Pancreas (tissue), 10 donors: Measurements from ENCODE around the gene NEDD8. TPM values are rescaled to one million over a fixed set of nuclear protein-coding genes. Genes with fewer than 3 reads are reported as not detected.
A peak's percentile ranks its signal among the peaks of the same experiment; 100 is the strongest.

Experiments used
- ATAC-seq, 4 donors: fragments of 200-7000 bp; cut with Tn5 transposase; one replicate each; pipeline versions ENCODE4 v1.8.0 to v1.9.1; 2020; ENCODE audit warnings: mild to moderate bottlenecking in 4 of 4, moderate library complexity in 4 of 4
- DNase-seq, 6 donors: peaks; one replicate each; pipeline ENCODE4 v3.0.0-alpha.2; 2020
- FAIRE-seq: peaks from 2 replicates; lab custom pipeline; 2012; peaks lifted over from hg19 to GRCh38; lab: Jason Lieb, UNC
- H3K27ac ChIP-seq, 4 donors: fragments of 200-600 bp; sonication (generic); 1 replicate in 3 of 4; 2 replicates in 1 of 4; pipeline versions ENCODE4 v1.5.0 to v1.8.0; 2020
- H3K27me3 ChIP-seq, 4 donors: fragments of 200-600 bp; one replicate each; pipeline ENCODE4 v1.8.0; 2021
- H3K36me3 ChIP-seq, 3 donors: fragments of 200-600 bp; sonication (generic) in 1 of 3; one replicate each; pipeline versions ENCODE4 v1.5.0 to v1.8.0; 2020 to 2021
- H3K4me1 ChIP-seq, 3 donors: fragments of 200-600 bp; one replicate each; pipeline ENCODE4 v1.8.0; 2021
- H3K4me3 ChIP-seq, 4 donors: fragments of 200-600 bp; sonication (generic) in 2 of 4; one replicate each; pipeline versions ENCODE4 v1.5.0 to v1.8.0; 2020 to 2021
- H3K9me3 ChIP-seq, 4 donors: fragments of 200-600 bp; one replicate each; pipeline ENCODE4 v1.8.0; 2021
- CTCF ChIP-seq, 4 donors: fragments of 200-600 bp; sonication (generic) in 3 of 4; IDR thresholded peaks; one replicate each; pipeline versions ENCODE4 v1.5.0 to v1.8.0; 2021; ENCODE audit warnings: antibody characterized with exemption in 4 of 4
- WGBS, 2 donors: extraction: QIAGEN DNeasy Blood & Tissue Kit; methylation state at CpG; one replicate each; pipeline ENCODE4 v1.1.7; 2013; 5-methylcytosine and 5-hydroxymethylcytosine counted together
- intact Hi-C, 3 donors: fragments of 100-400 bp; cut with DNase I; formaldehyde crosslinking; loops; one replicate each; pipeline versions ENCODE4 v1.11.1 to v1.14.2; 2022
- polyA plus RNA-seq, 2 donors: library from polyadenylated mRNA; stranded (reverse); fragments of 200-250 nt; gene quantifications; one replicate each; pipeline ENCODE4 v1.2.3, GENCODE V29; 2013
- total RNA-seq, 6 donors: library from RNA; stranded (reverse); fragmentation: NEBNext Ultra II Directional in 4 of 6; extraction: Animal tissue kit (Norgen Biotek cat#: 25700) in 4 of 6; gene quantifications; one replicate each; pipeline versions ENCODE4 v1.2.1 to v1.2.4, GENCODE V29; 2021 to 2023
- donor health status: healthy with polysubstance abuse.
- donor health status: DM: no; HTN: no; CAD: no; lungs with moderate emphysema.
- donor health status: DM: no; HTN: no; CAD: no.
- donor health status: control.
- donor health status: control.
- donor health status: Bipolar disorder and iron deficiency.
- donor health status: DM: yes; HTN: yes; CAD: no.
- donor health status: DM: no; HTN: no; CAD: no.
- donor health status: DM: no; HTN: no; CAD: no.
- donor health status: DM: yes; HTN: yes; CAD: no.

The NEDD8 gene
- total and polyA plus RNA-seq, 8 donors = 32.5 to 118 (median 55.4) TPM

DNA sequence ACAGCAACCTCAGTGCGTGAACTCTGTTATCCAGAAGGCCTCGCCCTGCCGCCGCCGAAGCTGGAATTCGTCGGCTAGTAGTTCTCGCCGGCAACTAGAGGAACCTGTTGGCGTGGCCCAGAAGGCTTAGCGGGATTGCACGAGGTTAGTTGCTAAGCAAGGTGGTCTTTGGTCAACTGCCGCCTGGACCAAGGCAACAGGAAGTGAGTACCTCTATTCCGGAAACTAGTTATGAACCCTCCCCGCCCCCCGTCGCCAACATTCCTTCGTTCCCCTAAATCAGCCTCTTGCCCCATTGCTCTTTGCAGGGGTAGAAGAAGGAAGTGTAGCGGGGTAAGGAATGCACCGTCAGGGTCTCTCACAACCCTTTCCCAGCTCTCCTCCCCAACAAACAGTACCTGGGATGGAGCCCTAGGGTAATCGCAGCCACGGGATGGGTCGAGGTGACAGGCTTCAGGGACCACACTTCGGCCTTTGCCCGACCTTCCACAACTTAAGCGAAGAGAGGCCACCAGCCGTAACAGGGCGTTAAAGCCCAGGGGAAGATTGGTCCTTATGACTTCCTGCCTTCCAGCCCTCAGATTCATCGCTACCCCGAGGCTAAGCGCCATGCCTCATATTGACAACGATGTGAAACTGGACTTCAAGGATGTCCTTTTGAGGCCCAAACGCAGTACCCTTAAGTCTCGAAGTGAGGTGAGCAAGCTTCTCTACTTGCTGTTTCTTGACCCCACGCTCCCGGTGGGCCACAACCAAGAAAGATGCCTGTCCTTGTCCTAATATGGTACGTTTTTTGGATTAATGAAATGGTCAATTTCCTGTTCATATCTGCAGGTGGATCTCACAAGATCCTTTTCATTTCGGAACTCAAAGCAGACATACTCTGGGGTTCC lies 724 bp upstream of the NEDD8 start, which contains the start of gene GMPR2:
Gene GMPR2, plus strand, starts transcription at position 285 of the 893 bp plus-strand sequence. Its CDS starts 325 bp downstream, at position 610.
- no peak for TF ChIP-seq CTCF (IDR thresholded peaks at IDR 0.05)
- Histone ChIP-seq H3K4me3 (peak within 1 kb of the TSS; percentile 33 to 95 (median 76)), H3K4me1 (peaks cover 7 to 17% (median 13%) of the 10 kb centered on the region in 3 donors), H3K27me3 (no peaks in the 10 kb centered on the region), H3K9me3 (no peaks in the 10 kb centered on the region), H3K27ac (peak within 1 kb of the TSS; percentile 67 to 89 (median 76)), H3K36me3 (peaks cover 5 to 19% (median 11%) of the 10 kb centered on the region in 3 donors)
- ATAC-seq (peak; percentile 52 to 70 (median 64)), DNase-seq (no peak), FAIRE-seq (no peak)
- WGBS, 2 donors = 2 to 3% methylated on average over 37 to 38 of the region's 38 CpGs
- intact Hi-C loops = no loop called here

- peaks cover 0 to 13% (median 8%) of the 10 kb centered on the region in 3 donors for H3K36me3 ChIP-seq
- no peaks in the 10 kb centered on the region for H3K9me3 ChIP-seq
- DNase-seq = no peak
- 4 to 6% methylated on average over 23 of the region's 23 CpGs for WGBS, 2 donors
- FAIRE-seq = no peak
- H3K27me3 ChIP-seq = no peaks in the 10 kb centered on the region
- TF ChIP-seq CTCF (IDR thresholded peaks at IDR 0.05) = no peak
- H3K27ac ChIP-seq = peak overlapping the region; percentile 16 to 89 (median 75)
- H3K4me3 ChIP-seq = peak overlapping the region; percentile 33 to 95 (median 76)
- H3K4me1 ChIP-seq = peaks cover 7 to 17% (median 13%) of the 10 kb centered on the region in 3 donors
- intact Hi-C loops = no loop called here
- ATAC-seq = peak; percentile 2 to 9 (median 3)
Measured at GRCh38 chr14:24231263-24232120, 675 bp downstream of the NEDD8 start.

- H3K9me3 ChIP-seq = no peaks in the 10 kb centered on the region
Measured at GRCh38 chr14:24228902-24229301, 3.3 kb downstream of the NEDD8 start.

GRCh38 chr14:24226473-24226872 lies 5.7 kb downstream of the NEDD8 start:
- peaks cover 0 to 5% (median 0%) of the 10 kb centered on the region in 3 donors for H3K36me3 ChIP-seq
- FAIRE-seq (no peak), DNase-seq (no peak), ATAC-seq (no peak)
- intact Hi-C loops = no loop called here
- H3K9me3 ChIP-seq = no peaks in the 10 kb centered on the region
- H3K4me3 ChIP-seq = no peak overlapping the region
- no peak for TF ChIP-seq CTCF (IDR thresholded peaks at IDR 0.05)
- WGBS, 2 donors = 73 to 85% methylated on average over 1 of the region's 1 CpG
- H3K4me1 ChIP-seq = peaks cover 0 to 9% (median 0%) of the 10 kb centered on the region in 3 donors
- H3K27me3 ChIP-seq = no peaks in the 10 kb centered on the region
- H3K27ac ChIP-seq = no peak overlapping the region

More at GRCh38 chr14:24228902-24229301, 3.3 kb downstream of the NEDD8 start:
- no peak overlapping the region for H3K4me3 ChIP-seq
- H3K4me1 ChIP-seq = peaks cover 4 to 17% (median 9%) of the 10 kb centered on the region in 3 donors
- no peak for FAIRE-seq
- TF ChIP-seq CTCF (IDR thresholded peaks at IDR 0.05) = no peak
- 0% methylated on average over 1 of the region's 1 CpG for WGBS, 2 donors
- no peak overlapping the region for H3K27ac ChIP-seq
- intact Hi-C loops = no loop called here
- no peaks in the 10 kb centered on the region for H3K27me3 ChIP-seq
- peaks cover 0 to 5% (median 0%) of the 10 kb centered on the region in 3 donors for H3K36me3 ChIP-seq
- no peak for ATAC-seq
- no peak for DNase-seq
